Glutamatergic neuron (in vitro differentiated cells): Measurements from ENCODE around the gene FARP1. TPM values are rescaled to one million over a fixed set of nuclear protein-coding genes. Genes with fewer than 3 reads are reported as not detected.
A peak's percentile ranks its signal among the peaks of the same experiment; 100 is the strongest.

Experiments
- DNase-seq: peaks from one replicate; pipeline ENCODE4 v3.0.0; 2022
- H3K27ac Mint-ChIP-seq: one replicate; pipeline ENCODE4 v1.8.0; 2020; ENCODE audit warnings: mild to moderate bottlenecking, mixed read lengths, inconsistent platforms; ENCODE audit not compliant: unreplicated experiment
- H3K27me3 Mint-ChIP-seq: one replicate; pipeline ENCODE4 v1.8.0; 2020; ENCODE audit warnings: mild to moderate bottlenecking, moderate library complexity, mixed read lengths, inconsistent platforms; ENCODE audit not compliant: unreplicated experiment
- H3K36me3 Mint-ChIP-seq: one replicate; pipeline ENCODE4 v1.8.0; 2020; ENCODE audit warnings: mild to moderate bottlenecking, mixed read lengths, inconsistent platforms; ENCODE audit not compliant: unreplicated experiment
- H3K4me1 Mint-ChIP-seq: one replicate; pipeline ENCODE4 v1.8.0; 2020; ENCODE audit warnings: mild to moderate bottlenecking, low read depth, mixed read lengths, inconsistent platforms; ENCODE audit not compliant: unreplicated experiment
- H3K4me3 Mint-ChIP-seq: one replicate; pipeline ENCODE4 v1.8.0; 2020; ENCODE audit warnings: mild to moderate bottlenecking, mixed read lengths, inconsistent platforms; ENCODE audit not compliant: unreplicated experiment
- H3K9me3 Mint-ChIP-seq: one replicate; pipeline ENCODE4 v1.8.0; 2020; ENCODE audit warnings: mild to moderate bottlenecking, moderate library complexity, mixed read lengths, inconsistent platforms; ENCODE audit not compliant: unreplicated experiment
- CTCF ChIP-seq: fragments of 200-600 bp; sonication (generic); IDR thresholded peaks from one replicate; pipeline ENCODE4 v1.5.0; 2021; ENCODE audit not compliant: partially characterized antibody, unreplicated experiment
- microRNA-seq: library from miRNA; unstranded; fragments of <30 nt; microRNA quantifications from one replicate; pipeline ENCODE4, GENCODE V29; 2020; ENCODE audit not compliant: unreplicated experiment
- total RNA-seq: library from RNA; stranded (reverse); fragmentation: NEBNext Ultra II Directional; extraction: Animal tissue kit (Norgen Biotek cat#: 25700); gene quantifications from one replicate; pipeline ENCODE4 v1.2.1, GENCODE V29; 2021; ENCODE audit not compliant: unreplicated experiment

Gene FARP1
- total RNA-seq, 1 donor from 2014 or later = 233 TPM

DNA sequence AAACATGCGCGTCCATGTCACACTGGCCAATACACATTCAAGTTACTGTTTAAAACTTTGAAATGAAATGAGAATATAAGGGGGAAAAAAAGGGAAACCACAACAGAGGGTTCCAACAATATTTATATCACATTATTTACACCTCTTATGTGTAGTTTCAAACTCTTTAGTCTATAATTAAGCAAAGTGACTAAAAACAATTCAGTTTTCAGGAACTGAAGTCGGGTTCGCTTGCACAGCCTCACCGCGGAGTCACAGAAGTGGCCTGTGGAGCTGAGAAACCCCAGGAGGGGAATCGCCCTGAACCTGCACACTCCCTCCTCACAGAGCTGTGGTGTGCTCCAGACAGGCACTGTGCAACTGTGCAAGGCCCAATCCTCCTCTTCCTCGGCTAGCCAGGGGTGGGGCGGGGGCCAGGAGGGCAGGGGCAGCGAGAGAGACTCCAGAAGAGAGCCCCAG is 358.1 kb downstream of the FARP1 start:
- no peak for TF ChIP-seq CTCF
- peaks cover 4% of the 10 kb centered on the region for H3K9me3 Mint-ChIP-seq
- no peak for DNase-seq
- no peak overlapping the region for H3K4me3 Mint-ChIP-seq
- H3K4me1 Mint-ChIP-seq = peaks cover 71% of the 10 kb centered on the region
- no peak overlapping the region for H3K27ac Mint-ChIP-seq
- H3K36me3 Mint-ChIP-seq = no peaks in the 10 kb centered on the region
- H3K27me3 Mint-ChIP-seq = peaks cover 14% of the 10 kb centered on the region

GRCh38 chr13:98503175-98504028 is 360.5 kb downstream of the FARP1 start:
- Mint-ChIP-seq H3K27me3 (peaks cover 6% of the 10 kb centered on the region), H3K4me1 (peaks cover 74% of the 10 kb centered on the region), H3K36me3 (no peaks in the 10 kb centered on the region)

GRCh38 chr13:98504029-98504351 is 361.1 kb downstream of the FARP1 start:
- no peak for TF ChIP-seq CTCF
- H3K4me3 Mint-ChIP-seq = peak overlapping the region; percentile 35
- DNase-seq = no peak
- no peak overlapping the region for H3K27ac Mint-ChIP-seq
- H3K27me3 Mint-ChIP-seq = peaks cover 5% of the 10 kb centered on the region
- peaks cover 80% of the 10 kb centered on the region for H3K4me1 Mint-ChIP-seq
- H3K9me3 Mint-ChIP-seq = peaks cover 6% of the 10 kb centered on the region
- no peaks in the 10 kb centered on the region for H3K36me3 Mint-ChIP-seq

More at GRCh38 chr13:98503175-98504028, 360.5 kb downstream of the FARP1 start:
- TF ChIP-seq CTCF = no peak
- no peak overlapping the region for H3K27ac Mint-ChIP-seq
- H3K9me3 Mint-ChIP-seq = peaks cover 6% of the 10 kb centered on the region
- peak overlapping the region; percentile 35 for H3K4me3 Mint-ChIP-seq
- no peak for DNase-seq

- no peak overlapping the region for H3K4me3 Mint-ChIP-seq
These were observed 361.6 kb downstream of the FARP1 start for GRCh38 chr13:98504371-98504963.

More at GRCh38 chr13:98504371-98504963, 361.6 kb downstream of the FARP1 start:
- no peak for TF ChIP-seq CTCF
- Mint-ChIP-seq H3K9me3 (peaks cover 9% of the 10 kb centered on the region), H3K36me3 (no peaks in the 10 kb centered on the region), H3K27ac (no peak overlapping the region), H3K27me3 (peaks cover 5% of the 10 kb centered on the region), H3K4me1 (peaks cover 84% of the 10 kb centered on the region)
- no peak for DNase-seq

Small RNA genes lying within 50 kb of the gene (microRNA-seq; reads per million reads assigned to microRNA genes)
- 1.1 reads per million for gene MIR3170

Other genes with a start within 250 kb of the FARP1 start
- gene IPO5, start 189.4 kb upstream of the FARP1 start, total RNA-seq = 122 TPM
- gene RNF113B, start 34.2 kb downstream of the FARP1 start, total RNA-seq = not detected